ENCODE data around the gene KNL1. TPM values are rescaled to one million over a fixed set of nuclear protein-coding genes. Genes with fewer than 3 reads are reported as not detected.

The KNL1 gene
- total RNA-seq (2014; rRNA removed; shearing (Covaris generic)) = 25.2 and 26.9 TPM in 2 replicates

DNA sequence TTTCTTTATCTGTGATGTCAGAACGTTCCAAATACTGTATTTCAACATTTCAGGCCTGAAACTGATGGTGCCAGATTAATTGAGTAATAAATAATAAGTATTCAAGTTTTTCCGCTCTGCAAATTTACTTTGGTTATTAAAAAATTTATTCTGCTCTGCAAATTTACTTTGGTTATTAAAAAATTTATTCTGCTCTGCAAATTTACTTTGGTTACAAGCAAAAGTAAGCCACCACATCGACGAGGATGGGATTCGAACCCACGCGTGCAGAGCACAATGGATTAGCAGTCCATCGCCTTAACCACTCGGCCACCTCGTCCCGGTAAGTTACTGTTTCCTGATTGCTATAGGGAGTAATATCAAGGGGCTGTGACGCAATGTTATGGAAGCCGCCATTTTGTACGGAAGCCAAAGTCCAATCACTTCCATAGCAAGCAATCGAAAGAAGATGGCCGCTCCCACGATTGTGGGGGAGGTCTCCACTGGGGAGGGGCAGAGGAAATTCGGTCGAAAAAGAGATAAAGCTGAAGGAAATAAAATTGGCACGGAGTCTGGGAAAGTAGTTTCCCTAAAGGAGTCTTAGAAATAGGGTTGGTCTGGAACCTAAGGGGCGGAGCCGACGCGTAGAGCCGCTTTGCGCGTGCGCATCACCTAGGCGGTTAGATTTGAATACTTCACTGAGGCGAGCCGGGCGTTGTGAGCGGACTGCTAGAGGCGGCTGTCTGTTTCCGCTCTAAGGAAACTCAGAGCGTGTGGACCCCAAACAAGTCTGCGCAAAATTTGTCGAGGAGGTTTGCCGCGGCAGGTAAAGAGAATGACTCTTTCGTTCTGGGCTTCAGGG lies at the start of gene KNL1:
Gene KNL1, plus strand, starts transcription at position 662 of the 841 bp plus-strand sequence. CDS start 8,683 bp downstream, outside the sequence.

DNA sequence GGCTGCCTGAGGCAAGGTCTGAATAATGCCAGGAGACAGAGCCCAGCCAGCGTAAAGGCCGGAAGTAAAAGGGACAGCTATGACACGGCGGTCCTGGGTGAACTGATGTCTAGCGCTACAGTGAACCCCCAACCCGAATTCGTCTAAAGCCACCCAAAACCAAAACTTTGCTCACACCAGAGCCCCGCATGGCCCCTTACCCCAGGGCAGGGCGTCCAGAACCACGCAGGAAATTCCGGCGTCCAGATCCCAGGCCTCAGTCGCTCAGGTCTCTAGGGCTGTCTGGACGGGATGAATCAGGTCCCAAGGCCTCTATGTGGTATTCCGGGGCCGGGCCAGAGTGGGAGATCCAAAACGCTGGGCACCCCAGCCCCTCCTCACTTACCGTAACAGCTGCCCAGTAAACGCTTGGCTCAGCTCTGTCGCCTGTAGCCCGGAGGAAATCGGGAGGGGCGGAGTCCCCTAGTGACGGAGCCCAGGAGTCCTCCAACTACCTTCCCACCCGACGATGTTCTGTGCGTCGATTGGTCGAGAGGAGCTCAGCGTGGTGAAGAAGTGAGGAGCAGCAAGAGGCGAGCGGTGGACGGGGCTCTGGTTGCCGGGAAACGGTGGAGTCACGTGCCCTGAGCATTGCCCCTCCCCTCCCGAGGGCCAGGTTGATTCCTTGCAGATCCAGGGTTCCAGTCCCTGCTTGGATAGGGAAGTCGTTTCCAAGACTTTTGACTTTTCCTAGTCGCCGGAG lies 29.3 kb upstream of the KNL1 start, which contains the start of gene CCDC32:
Gene CCDC32, minus strand, starts transcription at position 452 of the 742 bp plus-strand sequence. CDS start 2,027 bp downstream, outside the sequence.

DNA sequence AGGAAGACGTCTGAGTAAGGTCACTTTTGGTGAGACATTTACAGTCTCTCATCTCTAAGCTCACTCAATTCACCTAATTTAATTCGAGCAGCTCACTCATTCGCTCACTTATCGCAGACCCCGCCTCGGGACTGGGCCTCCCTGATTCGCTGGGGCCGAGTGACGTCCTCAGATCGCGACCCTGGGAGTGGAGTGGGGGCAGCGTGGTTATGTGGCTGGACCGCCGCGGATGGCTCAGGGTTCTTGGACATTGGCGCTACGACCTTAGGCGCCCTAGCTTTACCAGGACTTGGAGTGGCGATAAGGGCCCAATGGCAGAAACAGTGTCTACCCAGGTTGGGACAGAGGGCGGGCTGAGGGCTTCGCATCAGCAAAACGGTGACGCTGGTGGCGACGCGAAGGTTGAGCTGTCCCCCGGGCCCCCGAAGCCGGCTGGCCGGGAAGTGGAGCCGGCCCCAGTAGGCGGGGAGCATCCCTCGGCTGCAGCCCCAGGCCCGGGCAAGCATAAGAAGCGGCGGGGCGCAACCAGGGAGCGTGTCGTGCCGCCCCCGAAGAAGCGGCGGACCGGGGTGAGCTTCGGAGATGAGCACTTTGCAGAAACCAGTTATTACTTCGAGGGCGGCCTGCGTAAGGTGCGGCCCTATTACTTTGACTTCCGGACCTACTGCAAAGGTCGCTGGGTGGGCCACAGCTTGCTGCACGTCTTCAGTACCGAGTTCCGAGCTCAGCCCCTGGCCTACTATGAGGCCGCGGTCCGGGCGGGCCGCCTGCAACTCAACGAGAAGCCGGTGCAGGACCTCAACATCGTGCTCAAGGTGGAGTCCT lies 24.7 kb upstream of the KNL1 start, which contains the start of gene RPUSD2:
Gene RPUSD2, plus strand, starts transcription at position 171 of the 825 bp plus-strand sequence. Its CDS starts 39 bp downstream, at position 210.

GRCh38 chr15:40694688-40695468 lies 100.8 kb downstream of the KNL1 start, which contains the start of gene RAD51:
Gene RAD51 (plus strand): TSS chr15:40695174. CDS start chr15:40698759, 3,585 bp downstream.

Small RNAs within 50 kb of the gene (small RNA-seq; reads per million reads assigned to genes)
- gene RF00017 = not detected
- gene RN7SL376P = not detected

Other genes starting within 250 kb of the KNL1 start
- gene PHGR1, start 243.2 kb upstream of the KNL1 start, total RNA-seq (2014; rRNA removed; shearing (Covaris generic)) = not detected in 2 replicates
- 0.15 and 1.0 TPM in 2 replicates for gene DISP2, start 236.0 kb upstream of the KNL1 start, total RNA-seq (2014; rRNA removed; shearing (Covaris generic))
- 114 and 118 TPM in 2 replicates for gene KNSTRN, start 211.5 kb upstream of the KNL1 start, total RNA-seq (2014; rRNA removed; shearing (Covaris generic))
- 33.1 and 36.4 TPM in 2 replicates for gene IVD, start 188.5 kb upstream of the KNL1 start, total RNA-seq (2014; rRNA removed; shearing (Covaris generic))
- 9.8 and 12.5 TPM in 2 replicates for gene BAHD1, start 153.3 kb upstream of the KNL1 start, total RNA-seq (2014; rRNA removed; shearing (Covaris generic))
- gene CHST14, start 123.3 kb upstream of the KNL1 start, total RNA-seq (2014; rRNA removed; shearing (Covaris generic)) = 18.4 and 22.0 TPM in 2 replicates
- 8.9 and 10.5 TPM in 2 replicates for gene CCDC32, start 29.2 kb upstream of the KNL1 start, total RNA-seq (2014; rRNA removed; shearing (Covaris generic))
- gene RPUSD2, start 24.9 kb upstream of the KNL1 start, total RNA-seq (2014; rRNA removed; shearing (Covaris generic)) = 28.7 and 32.2 TPM in 2 replicates
- 28.1 and 29.8 TPM in 2 replicates for gene RAD51, start 100.9 kb downstream of the KNL1 start, total RNA-seq (2014; rRNA removed; shearing (Covaris generic))
- 20.3 and 23.7 TPM in 2 replicates for gene RMDN3, start 161.0 kb downstream of the KNL1 start, total RNA-seq (2014; rRNA removed; shearing (Covaris generic))
- 29.0 and 31.7 TPM in 2 replicates for gene GCHFR, start 169.8 kb downstream of the KNL1 start, total RNA-seq (2014; rRNA removed; shearing (Covaris generic))
- gene C15orf62, start 175.7 kb downstream of the KNL1 start, total RNA-seq (2014; rRNA removed; shearing (Covaris generic)) = 0.49 and 0.88 TPM in 2 replicates
- gene ZFYVE19, start 212.8 kb downstream of the KNL1 start, total RNA-seq (2014; rRNA removed; shearing (Covaris generic)) = 26.9 and 28.2 TPM in 2 replicates
- gene DNAJC17, start 213.2 kb downstream of the KNL1 start, total RNA-seq (2014; rRNA removed; shearing (Covaris generic)) = 61.7 and 79.5 TPM in 2 replicates
- not detected in 2 replicates for gene PPP1R14D, start 234.5 kb downstream of the KNL1 start, total RNA-seq (2014; rRNA removed; shearing (Covaris generic))
- 1.6 and 2.5 TPM in 2 replicates for gene SPINT1, start 249.8 kb downstream of the KNL1 start, total RNA-seq (2014; rRNA removed; shearing (Covaris generic))